Kidney (tissue), 14 donors: ENCODE measurements around the gene NSUN6. TPM values are rescaled to one million over a fixed set of nuclear protein-coding genes. Genes with fewer than 3 reads are reported as not detected.

Source experiments
- DNase-seq, 5 donors: peaks; one replicate each; pipeline ENCODE4 v3.0.0-alpha.2; 2013 to 2020
- FAIRE-seq: peaks from 2 replicates; lab custom pipeline; 2012; peaks lifted over from hg19 to GRCh38; lab: Jason Lieb, UNC
- H3K27ac ChIP-seq, 2 donors: one replicate each; pipeline ENCODE4 v1.7.0; 2013; ENCODE audit warnings: low read depth in 2 of 2, low read length in 2 of 2, inconsistent platforms in 1 of 2
- H3K27me3 ChIP-seq: one replicate; pipeline ENCODE4 v1.7.1; 2013; ENCODE audit warnings: low read length, inconsistent platforms; ENCODE audit not compliant: control insufficient read depth, insufficient read depth
- H3K36me3 ChIP-seq, 3 donors: one replicate each; pipeline versions ENCODE4 v1.7.0 to v1.7.1; 2013; ENCODE audit warnings: low read length in 3 of 3, control low read depth in 1 of 3, inconsistent platforms in 1 of 3; ENCODE audit not compliant: insufficient read depth in 3 of 3, control insufficient read depth in 2 of 3
- H3K4me1 ChIP-seq, 3 donors: one replicate each; pipeline versions ENCODE4 v1.7.0 to v1.7.1; 2013; ENCODE audit warnings: low read length in 3 of 3, inconsistent platforms in 1 of 3, low read depth in 1 of 3; ENCODE audit not compliant: control insufficient read depth in 2 of 3, insufficient read depth in 2 of 3
- H3K4me3 ChIP-seq, 3 donors: one replicate each; pipeline versions ENCODE4 v1.7.0 to v1.8.1; 2013; ENCODE audit warnings: low read length in 3 of 3, control low read depth in 1 of 3, inconsistent platforms in 1 of 3
- H3K9ac ChIP-seq, 3 donors: one replicate each; pipeline versions ENCODE4 v1.7.0 to v1.7.1; 2013; ENCODE audit warnings: low read length in 3 of 3, control low read depth in 1 of 3, inconsistent platforms in 1 of 3
- H3K9me3 ChIP-seq, 3 donors: one replicate each; pipeline versions ENCODE4 v1.7.0 to v1.7.1; 2013; ENCODE audit warnings: low read length in 3 of 3, control low read depth in 1 of 3, inconsistent platforms in 1 of 3; ENCODE audit not compliant: control insufficient read depth in 2 of 3, insufficient read depth in 1 of 3
- CTCF ChIP-seq: IDR thresholded peaks from 3 replicates; pipeline ENCODE4 v1.5.1; 2012; ENCODE audit warnings: mild to moderate bottlenecking, moderate library complexity, borderline replicate concordance; ENCODE audit not compliant: insufficient read depth; ENCODE audit errors: extremely low read depth
- intact Hi-C: fragments of 100-400 bp; cut with DNase I; formaldehyde crosslinking; loops from one replicate; pipeline ENCODE4 v1.11.1; 2022
- polyA plus RNA-seq: library from polyadenylated mRNA; stranded (reverse); fragments of 350-450 nt; fragmentation: Illumina TruSeq; extraction: RNeasy Lipid Tissue Mini Kit (QIAGEN cat#74804); gene quantifications from one replicate; pipeline ENCODE4 v1.2.3, GENCODE V29; 2014; ENCODE audit warnings: low read depth, low replicate concordance; ENCODE audit not compliant: insufficient read depth
- total RNA-seq: library from RNA; stranded (reverse); fragmentation: NEBNext Ultra II Directional; extraction: Animal tissue kit (Norgen Biotek cat#: 25700); gene quantifications from one replicate; pipeline ENCODE4 v1.2.1, GENCODE V29; 2021
- donor health status: control.
- donor health status: control.
- donor health status: control.
- donor health status: control.
- donor health status: control.
- donor health status: DM: yes; HTN: yes; CAD: no.
- donor health status: Normal renal cell carcinoma (clear cell type).

The NSUN6 gene
- total and polyA plus RNA-seq, 2 donors from 2014 or later, result 6.3 to 19.3 TPM

GRCh38 chr10:18567343-18567856, 84.0 kb downstream of the NSUN6 start:
- Histone ChIP-seq H3K4me3 (no peak overlapping the region), H3K4me1 (no peaks in the 10 kb centered on the region), H3K9me3 (peaks cover 0 to 29% (median 7%) of the 10 kb centered on the region in 3 donors), H3K36me3 (peaks cover 0 to 2% (median 0%) of the 10 kb centered on the region in 3 donors), H3K9ac (no peak overlapping the region), H3K27me3 (no peaks in the 10 kb centered on the region), H3K27ac (no peak overlapping the region)
- DNase-seq (no peak), FAIRE-seq (no peak)
- intact Hi-C loops, result no loop called here
- TF ChIP-seq CTCF, result no peak

- FAIRE-seq, result no peak
- H3K4me3 ChIP-seq, result no peak overlapping the region
- intact Hi-C loops, result no loop called here
- no peak overlapping the region for H3K27ac ChIP-seq
- peaks cover 0 to 2% (median 0%) of the 10 kb centered on the region in 3 donors for H3K36me3 ChIP-seq
- DNase-seq, result no peak
- no peaks in the 10 kb centered on the region for H3K27me3 ChIP-seq
- no peak overlapping the region for H3K9ac ChIP-seq
- no peak for TF ChIP-seq CTCF
- H3K4me1 ChIP-seq, result no peaks in the 10 kb centered on the region
- peaks cover 0 to 29% (median 7%) of the 10 kb centered on the region in 3 donors for H3K9me3 ChIP-seq
These were observed 85.2 kb downstream of the NSUN6 start for GRCh38 chr10:18566177-18566576.

- Histone ChIP-seq H3K9ac (no peak overlapping the region), H3K27me3 (no peaks in the 10 kb centered on the region), H3K27ac (no peak overlapping the region), H3K4me3 (no peak overlapping the region), H3K9me3 (peaks cover 0 to 32% (median 7%) of the 10 kb centered on the region in 3 donors), H3K4me1 (no peaks in the 10 kb centered on the region), H3K36me3 (peaks cover 2 to 5% (median 5%) of the 10 kb centered on the region in 3 donors)
- FAIRE-seq, result no peak
- intact Hi-C loops, result no loop called here
- TF ChIP-seq CTCF, result no peak
- DNase-seq, result no peak
These were observed 86.4 kb downstream of the NSUN6 start for GRCh38 chr10:18565006-18565405.
